CD4-positive, alpha-beta T cell treated with Interleukin-2 at 100 ng/mL for 4 hours (primary cell): ENCODE results near the gene DEFB132.

Source experiments
- DNase-seq: peaks from one replicate; pipeline ENCODE4 v3.0.0-alpha.2; 2020; ENCODE audit warnings: low spot score

Gene DEFB132

DNA sequence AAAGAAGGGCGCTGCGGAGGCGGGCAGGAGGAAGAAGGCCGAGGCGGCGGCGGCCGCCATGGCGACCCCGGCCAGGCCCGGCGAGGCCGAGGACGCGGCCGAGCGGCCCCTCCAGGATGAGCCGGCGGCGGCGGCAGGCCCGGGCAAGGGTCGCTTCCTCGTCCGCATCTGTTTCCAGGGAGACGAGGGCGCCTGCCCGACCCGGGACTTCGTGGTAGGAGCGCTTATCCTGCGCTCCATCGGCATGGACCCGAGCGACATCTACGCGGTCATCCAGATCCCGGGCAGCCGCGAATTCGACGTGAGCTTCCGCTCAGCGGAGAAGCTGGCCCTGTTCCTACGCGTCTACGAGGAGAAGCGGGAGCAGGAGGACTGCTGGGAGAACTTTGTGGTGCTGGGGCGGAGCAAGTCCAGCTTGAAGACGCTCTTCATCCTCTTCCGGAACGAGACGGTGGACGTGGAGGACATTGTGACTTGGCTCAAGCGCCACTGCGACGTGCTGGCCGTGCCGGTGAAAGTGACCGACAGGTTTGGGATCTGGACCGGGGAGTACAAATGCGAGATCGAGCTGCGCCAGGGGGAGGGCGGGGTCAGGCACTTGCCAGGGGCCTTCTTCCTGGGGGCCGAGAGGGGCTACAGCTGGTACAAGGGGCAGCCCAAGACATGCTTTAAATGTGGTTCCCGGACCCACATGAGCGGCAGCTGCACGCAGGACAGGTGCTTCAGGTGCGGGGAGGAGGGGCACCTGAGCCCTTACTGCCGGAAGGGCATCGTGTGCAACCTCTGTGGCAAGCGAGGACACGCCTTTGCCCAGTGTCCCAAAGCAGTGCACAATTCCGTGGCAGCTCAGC lies 40.6 kb downstream of the DEFB132 start:
- peak; percentile 32 for DNase-seq

GRCh38 chr20:298776-299391 lies 41.4 kb downstream of the DEFB132 start:
- peak; percentile 10 for DNase-seq

- DNase-seq: no peak
Observed at GRCh38 chr20:300345-300990, 42.9 kb downstream of the DEFB132 start.

DNA sequence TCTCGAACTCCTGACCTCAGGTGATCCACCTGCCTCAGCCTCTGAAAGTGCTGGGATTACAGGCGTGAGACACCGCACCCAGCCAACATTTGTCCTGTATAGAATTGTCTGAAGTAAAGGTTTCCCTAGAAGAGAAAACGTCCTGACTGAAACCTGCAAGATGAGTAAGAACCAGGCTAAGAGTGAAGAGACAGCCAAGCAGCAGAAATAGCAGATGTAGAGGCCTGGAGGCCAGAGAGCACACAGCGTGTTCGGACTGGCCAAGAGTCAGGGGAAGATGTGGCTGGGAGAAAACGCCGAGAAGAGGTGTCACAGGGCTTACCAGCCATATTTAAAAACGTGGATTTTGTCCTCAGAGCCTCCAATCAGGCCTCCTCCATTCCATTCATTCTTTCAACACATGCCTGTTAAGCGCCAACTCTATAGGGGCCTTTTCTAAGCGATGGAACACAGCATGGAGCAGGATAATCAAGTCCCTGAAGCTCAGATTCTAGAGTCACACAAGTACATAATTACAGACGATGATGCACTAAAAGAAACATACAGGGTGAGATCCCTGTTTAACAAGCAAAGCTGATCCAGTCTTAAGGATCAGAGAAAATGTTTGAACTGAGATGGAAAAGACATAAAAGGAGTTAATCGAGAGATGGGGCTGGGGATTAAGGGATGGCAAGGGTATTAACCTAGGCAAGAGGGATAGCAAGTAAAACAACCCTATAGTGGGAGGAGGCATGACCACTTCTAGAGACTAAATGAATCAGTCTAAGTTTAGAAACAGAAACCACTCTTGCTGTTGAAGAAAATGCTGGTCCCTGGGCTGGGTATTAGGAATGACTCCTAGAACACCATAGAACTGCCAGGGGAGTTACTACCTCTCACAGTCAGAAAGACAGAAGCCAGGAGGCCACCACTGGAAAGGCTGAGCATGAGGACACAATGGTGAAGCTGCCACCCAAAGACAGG lies 44.6 kb downstream of the DEFB132 start:
- DNase-seq: no peak

GRCh38 chr20:305745-306144 lies 48.2 kb downstream of the DEFB132 start:
- no peak for DNase-seq

DNA sequence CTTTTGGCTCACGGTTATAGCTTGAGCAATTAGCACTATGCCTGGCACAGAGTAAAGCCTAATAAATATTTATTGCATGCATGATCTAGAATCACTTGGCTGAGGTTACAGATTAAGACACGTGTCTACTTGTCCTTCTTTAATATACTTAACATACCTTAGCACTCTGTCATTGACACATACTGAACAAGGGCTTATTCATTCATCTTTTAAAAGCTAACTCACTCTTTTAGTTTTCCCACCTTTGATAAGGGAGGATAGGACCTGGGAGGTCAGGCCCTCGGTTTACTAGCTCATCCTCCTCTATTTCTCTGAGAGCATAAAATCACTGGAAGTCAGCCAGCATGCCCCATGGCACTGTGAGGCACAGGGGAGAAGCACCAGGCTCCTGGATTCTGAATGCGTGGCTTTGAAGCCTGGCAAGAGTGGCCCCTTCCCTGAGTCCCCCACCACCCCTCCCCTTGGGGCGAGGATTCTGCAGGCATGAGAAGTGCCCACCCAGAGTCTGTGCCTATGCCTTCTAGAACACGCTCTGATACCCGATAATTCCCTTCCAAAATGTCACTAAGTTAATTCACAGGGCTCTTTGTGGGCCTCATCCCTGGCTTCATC lies 51.0 kb downstream of the DEFB132 start:
- no peak for DNase-seq

GRCh38 chr20:309306-309840 lies 51.8 kb downstream of the DEFB132 start:
- no peak for DNase-seq

DNA sequence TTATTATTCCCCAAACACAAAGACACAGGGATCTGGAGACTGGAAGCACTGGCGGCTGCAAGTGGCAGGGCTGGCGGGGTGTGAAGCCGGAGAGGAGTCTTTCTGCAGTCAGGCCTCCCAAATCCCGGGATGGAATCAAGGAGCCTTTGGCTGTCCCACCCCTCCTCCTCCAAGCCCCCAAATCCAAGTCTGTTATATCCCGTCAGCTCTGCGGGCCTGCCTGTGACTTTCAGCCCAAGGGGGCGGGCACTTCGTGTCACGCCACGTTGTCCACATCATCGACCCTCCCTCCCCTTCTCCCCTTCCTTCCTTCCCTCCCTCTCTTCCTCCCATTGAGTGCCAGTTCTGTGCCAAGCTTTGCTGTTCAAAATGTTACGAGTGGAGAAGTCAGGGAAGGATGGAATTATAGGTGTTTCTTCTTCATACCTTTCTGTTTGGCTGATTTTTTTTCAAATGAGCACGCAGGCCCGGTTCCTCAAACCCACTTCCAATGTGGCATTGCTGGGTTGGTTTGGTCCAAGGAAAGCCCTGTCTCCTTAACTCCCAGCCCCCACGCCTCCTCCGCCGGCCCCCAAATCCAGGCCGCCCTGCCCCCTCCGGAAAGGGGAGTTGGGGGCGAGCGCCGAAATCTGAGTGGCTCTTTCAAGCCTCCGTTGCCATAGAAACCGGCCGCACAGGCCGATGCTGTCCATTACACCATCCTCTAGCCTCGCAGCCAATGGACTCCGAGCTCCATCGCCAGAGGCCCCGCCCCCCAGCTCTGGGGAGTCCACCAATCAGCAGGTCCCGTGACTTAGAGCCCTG lies 52.5 kb downstream of the DEFB132 start:
- peak; percentile 73 for DNase-seq

GRCh38 chr20:310645-311044 lies 53.1 kb downstream of the DEFB132 start:
- no peak for DNase-seq
